GM06990 (cell line): ENCODE results near the gene RPS24.
"Not testable (repeated sequence)": the region's sequence is repeated elsewhere in the genome, so short reads cannot be mapped to it uniquely, and the experiment has no call there.

Experiments used
- DNase-seq: peaks from one replicate; pipeline ENCODE4 v3.0.0-alpha.2; 2011; ENCODE audit not compliant: insufficient read length; ENCODE audit errors: extremely low read depth
- H3K27me3 ChIP-seq: replicated peaks from 2 replicates; pipeline ENCODE4 v1.6.0; 2011; ENCODE audit warnings: low read length; ENCODE audit not compliant: control insufficient read depth, insufficient read depth
- H3K36me3 ChIP-seq: 2 replicates; pipeline ENCODE4 v1.5.1; 2011; ENCODE audit warnings: low read length; ENCODE audit not compliant: control insufficient read depth, insufficient read depth
- H3K4me3 ChIP-seq: replicated peaks from 2 replicates; pipeline ENCODE4 v1.5.1; 2011; ENCODE audit warnings: low read depth, mild to moderate bottlenecking, control low read depth, low read length
- CTCF ChIP-seq: IDR thresholded peaks from 2 replicates; pipeline ENCODE4 v1.5.1; 2011; ENCODE audit warnings: low read length, control low read depth, mild to moderate bottlenecking, inconsistent platforms; ENCODE audit not compliant: insufficient read depth, poor library complexity, severe bottlenecking

RPS24 gene

GRCh38 chr10:78033637-78034470, at the start of gene RPS24:
TSS of gene RPS24 (plus strand) at chr10:78033863. CDS start at chr10:78033902, 39 bp downstream.
- Histone ChIP-seq H3K36me3 (peaks cover 22% of the 10 kb centered on the region), H3K4me3 (peak within 1 kb of the TSS; percentile 99), H3K27me3 (no peaks in the 10 kb centered on the region)
- peak; percentile 98 for DNase-seq
- no peak for TF ChIP-seq CTCF

GRCh38 chr10:77984986-77985385, 48.7 kb upstream of the RPS24 start:
- no peaks in the 10 kb centered on the region for H3K27me3 ChIP-seq
- TF ChIP-seq CTCF = no peak
- H3K36me3 ChIP-seq = peaks cover 43% of the 10 kb centered on the region
- no peak for DNase-seq
- H3K4me3 ChIP-seq = no peak overlapping the region

- TF ChIP-seq CTCF = no peak
- Histone ChIP-seq H3K36me3 (peaks cover 38% of the 10 kb centered on the region), H3K27me3 (no peaks in the 10 kb centered on the region), H3K4me3 (no peak overlapping the region)
- DNase-seq = no peak
Observed at GRCh38 chr10:77987671-77988255, 45.9 kb upstream of the RPS24 start.

GRCh38 chr10:77989081-77989724, 44.5 kb upstream of the RPS24 start:
- no peak overlapping the region for H3K4me3 ChIP-seq
- no peak for DNase-seq
- TF ChIP-seq CTCF = no peak
- no peaks in the 10 kb centered on the region for H3K27me3 ChIP-seq
- peaks cover 32% of the 10 kb centered on the region for H3K36me3 ChIP-seq

GRCh38 chr10:77993620-77994019, 40.0 kb upstream of the RPS24 start:
- TF ChIP-seq CTCF = no peak
- H3K27me3 ChIP-seq = no peaks in the 10 kb centered on the region
- DNase-seq = no peak
- no peak overlapping the region for H3K4me3 ChIP-seq
- peaks cover 11% of the 10 kb centered on the region for H3K36me3 ChIP-seq

GRCh38 chr10:77998780-77999179, 34.9 kb upstream of the RPS24 start:
- H3K27me3 ChIP-seq, DNase-seq, H3K4me3 ChIP-seq: not testable (repeated sequence)
- peaks cover 23% of the 10 kb centered on the region for H3K36me3 ChIP-seq
